NCI-H2196 treated with DMSO at 0.1 percent for 48 hours (cell line): ENCODE results near the gene HEXB.

Experiments
- DNase-seq: peaks from one replicate; lab custom pipeline; 2025; ENCODE audit not compliant: unreplicated experiment; lab: John Stamatoyannopoulos, UW

The HEXB gene

DNA sequence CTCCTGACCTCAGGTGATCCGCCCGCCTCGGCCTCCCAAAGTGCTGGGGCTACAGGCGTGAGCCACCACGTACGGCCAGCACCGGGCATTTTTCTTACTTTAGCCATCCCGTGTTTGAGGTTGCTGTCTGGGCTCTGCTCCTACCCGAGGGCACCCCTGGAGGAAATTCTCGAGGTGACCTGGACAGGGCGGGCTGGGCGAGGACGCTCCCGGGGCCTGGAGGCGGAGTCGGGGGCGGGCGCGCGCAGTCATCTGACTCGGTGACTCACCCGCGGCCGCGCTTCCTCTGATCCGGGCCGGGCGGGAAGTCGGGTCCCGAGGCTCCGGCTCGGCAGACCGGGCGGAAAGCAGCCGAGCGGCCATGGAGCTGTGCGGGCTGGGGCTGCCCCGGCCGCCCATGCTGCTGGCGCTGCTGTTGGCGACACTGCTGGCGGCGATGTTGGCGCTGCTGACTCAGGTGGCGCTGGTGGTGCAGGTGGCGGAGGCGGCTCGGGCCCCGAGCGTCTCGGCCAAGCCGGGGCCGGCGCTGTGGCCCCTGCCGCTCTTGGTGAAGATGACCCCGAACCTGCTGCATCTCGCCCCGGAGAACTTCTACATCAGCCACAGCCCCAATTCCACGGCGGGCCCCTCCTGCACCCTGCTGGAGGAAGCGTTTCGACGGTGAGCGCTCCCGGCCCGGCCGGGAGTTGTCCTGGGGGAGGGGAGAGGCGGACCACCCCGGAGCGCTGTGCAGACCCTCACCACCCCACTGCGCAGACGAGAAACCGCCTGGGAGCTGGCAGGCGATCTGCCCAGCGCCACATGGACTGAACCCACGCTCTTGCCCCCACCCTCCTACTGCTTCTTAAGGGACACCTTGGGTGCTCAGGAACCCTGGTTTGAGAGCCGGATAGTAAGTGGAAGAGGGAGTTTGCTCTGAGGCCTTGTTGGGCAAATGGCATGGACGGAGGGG is at the start of gene HEXB:
HEXB (plus strand) TSS at position 334 of the 952 bp plus-strand sequence; CDS start at position 362, 28 bp downstream.
- DNase-seq: peak; percentile 26

DNA sequence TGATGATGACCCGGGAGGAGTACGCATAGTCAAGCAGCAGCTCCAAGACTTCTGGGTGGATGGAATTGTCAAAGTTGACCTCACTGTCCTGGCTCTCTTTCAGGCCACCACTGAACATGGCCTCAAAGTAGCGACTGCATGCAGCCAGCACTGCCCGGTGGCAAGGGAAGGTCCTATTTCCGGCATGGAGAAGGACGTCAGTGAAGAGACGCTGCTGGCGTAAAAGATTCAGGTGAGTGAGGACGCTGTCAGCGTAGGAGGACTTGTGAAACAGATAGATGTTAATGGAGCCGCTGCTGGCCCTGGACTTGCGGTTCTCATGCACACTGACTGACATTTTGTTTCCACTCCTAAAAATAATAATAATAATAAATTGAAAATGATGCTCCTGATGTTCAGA is 48.9 kb upstream of the HEXB start:
- no peak for DNase-seq

DNA sequence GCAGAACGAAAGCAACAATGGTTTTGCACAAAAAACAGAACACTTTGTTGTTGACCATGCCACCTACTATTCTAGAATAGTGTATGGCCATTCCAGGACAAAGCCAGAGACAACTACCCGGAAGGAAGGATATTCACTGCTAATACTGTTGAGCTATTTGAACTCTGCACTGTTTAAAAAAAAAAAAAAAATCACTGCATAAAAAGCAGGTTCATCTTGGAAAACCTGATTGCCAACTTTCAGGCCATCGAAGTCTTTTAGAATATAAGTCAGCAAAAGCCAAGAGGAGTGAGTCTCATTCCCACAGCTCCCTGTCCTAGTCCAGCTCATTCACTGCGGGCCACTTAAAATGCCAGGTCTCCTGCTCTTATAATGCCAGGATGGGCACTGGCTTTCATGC is 48.5 kb upstream of the HEXB start:
- no peak for DNase-seq

DNA sequence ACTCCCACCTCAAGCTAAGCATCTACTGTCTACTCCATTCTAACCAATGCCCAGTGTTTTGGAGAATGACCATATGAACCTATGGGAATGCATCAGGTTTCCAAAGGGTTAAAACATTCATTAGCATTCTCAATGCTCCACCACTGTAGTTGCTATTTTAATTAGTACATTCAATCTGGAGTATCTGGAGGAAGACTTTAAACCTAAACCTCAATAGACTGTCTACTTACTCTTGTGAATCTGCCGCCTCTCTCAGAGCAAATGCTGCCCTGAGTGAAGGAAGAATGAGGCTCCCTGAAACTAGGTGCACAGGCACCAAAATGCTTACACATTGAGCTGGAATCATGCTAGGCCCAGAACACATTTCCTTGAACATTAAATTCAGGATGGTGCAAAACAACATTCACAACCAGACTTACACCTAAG is 46.5 kb upstream of the HEXB start:
- DNase-seq: no peak

DNA sequence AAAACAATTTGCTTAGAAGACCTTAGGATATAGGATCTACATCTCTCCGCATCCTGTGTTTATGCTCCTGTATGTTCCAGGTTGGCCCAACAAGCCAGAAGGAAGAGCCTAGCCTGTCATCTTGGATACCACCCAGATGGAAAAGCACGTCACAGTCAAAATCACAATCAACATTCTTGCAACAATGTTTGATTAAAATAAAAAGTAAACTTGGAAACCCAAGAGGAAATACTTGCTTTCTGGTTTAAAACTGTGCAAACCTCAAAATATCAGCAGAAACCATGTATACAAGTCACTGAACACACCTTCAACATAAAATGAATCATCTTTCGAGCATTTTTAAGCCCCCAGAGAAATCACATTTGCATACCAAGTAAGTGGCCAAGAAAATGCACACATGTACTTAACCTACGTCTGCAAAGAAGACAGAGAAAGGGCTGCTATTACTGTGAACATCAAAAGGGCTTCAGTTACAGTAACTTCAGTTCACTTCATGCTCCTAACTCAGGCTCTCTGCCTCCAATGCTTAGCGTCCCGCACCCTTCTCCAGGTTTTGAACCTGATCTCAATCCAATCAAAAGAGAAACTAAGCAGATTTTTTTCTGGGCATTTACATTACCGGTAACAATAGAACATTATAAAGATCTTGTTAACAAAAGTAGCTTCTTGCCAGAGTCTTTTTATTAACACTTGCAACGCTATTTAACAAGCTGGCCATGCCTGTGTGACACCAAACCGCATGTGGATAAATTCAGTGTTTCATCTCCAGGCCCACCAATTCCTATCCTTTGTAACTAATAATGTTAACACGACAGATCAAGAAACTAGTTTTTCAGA is 45.8 kb upstream of the HEXB start:
- DNase-seq: no peak

DNA sequence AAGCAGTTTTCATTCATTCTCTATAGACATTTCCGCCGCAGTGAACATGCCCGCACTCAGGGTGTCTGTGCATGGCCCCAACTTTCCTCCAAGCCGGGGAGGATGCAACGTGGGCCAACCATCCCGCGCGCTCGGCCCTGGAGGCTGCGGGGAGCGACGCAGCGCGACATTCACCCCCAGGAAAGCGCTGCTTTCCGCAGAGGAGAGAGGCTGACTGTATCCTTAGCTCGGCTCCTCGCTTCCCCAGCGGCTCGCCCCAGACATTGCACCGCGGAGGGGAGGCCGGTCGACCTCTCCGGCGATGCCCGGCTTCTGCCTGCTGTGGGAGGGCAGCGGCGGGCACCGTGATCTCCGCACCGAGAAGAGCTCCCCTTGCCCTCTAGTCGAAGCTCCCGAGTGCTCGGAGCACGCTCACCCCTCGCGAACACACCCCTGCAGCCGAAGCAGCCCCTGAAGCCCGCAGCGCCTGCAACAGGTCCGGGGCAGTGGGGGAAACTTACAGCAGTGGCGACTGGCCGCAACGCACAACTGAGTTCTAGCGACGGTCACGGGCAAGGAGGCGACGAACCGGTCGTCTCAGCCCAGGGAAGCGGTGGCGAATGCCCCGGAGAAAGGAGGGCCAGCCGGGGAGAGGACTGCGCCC is 45.1 kb upstream of the HEXB start:
- no peak for DNase-seq

DNA sequence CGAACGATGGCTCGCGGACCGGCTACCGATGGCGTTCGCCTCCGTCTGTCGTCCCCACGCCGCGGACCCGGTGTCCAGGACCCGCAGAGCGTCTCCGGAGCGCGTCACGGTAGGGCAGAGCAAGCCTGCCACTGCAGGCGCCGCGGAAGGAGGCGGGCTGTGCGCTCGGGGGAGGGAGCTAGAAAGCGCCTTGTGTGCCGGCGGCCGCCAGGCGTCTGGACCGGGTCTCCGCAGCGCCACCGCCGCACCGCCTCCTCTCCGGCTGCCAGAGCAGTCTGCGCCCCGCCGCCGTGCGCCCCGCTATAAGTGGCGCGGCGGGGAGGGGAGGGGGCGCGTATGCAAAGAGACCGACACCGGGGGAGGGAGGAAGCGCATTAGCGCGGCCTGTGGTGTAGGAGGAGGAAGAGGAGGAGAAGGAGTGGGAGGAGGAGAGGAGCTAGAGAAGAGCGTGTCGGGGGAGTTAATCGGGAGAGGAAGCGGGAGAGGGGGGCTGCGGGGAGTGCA is 44.5 kb upstream of the HEXB start, which contains the start of gene ENC1:
ENC1 (minus strand) TSS at position 279 of the 504 bp plus-strand sequence. CDS start 4,243 bp downstream, outside the sequence.
- DNase-seq: no peak

DNA sequence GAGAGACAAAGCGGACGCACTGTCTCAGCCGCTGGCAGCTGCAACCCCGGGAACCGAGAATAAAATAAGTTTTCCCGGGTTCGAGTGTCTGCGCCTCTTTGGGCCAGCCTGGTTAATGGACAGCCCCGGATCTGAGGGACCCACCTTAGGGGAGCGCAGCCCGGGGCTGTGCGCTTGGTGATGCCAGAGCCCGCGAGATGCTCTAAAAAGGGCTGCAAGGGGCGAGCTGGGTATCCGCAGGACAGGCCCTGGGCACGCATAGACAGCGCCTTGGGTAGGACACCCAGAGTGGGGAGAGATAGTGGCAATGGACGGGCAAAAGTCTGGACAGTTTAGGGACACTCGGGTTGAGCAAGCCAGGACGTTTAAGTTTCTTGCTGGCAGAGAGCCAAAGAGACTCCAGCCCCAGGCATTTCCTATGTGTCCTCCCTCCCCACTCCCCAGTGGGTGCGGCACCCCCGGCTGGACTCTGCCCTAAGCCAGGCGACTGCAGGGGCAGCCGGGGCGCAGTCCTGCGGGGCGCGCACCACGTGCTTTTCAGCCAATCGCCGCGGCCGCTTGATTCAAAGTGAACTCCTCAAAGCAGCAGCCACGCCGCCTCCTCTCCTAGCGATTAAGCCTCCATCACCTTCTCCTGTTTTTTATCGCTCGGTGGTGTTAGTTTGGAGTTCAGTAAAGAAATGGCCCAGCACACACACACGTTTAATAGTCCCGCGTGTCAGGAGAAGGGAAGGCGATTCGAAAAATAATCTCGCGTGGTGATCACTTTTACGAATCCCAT is 43.9 kb upstream of the HEXB start:
- no peak for DNase-seq

DNA sequence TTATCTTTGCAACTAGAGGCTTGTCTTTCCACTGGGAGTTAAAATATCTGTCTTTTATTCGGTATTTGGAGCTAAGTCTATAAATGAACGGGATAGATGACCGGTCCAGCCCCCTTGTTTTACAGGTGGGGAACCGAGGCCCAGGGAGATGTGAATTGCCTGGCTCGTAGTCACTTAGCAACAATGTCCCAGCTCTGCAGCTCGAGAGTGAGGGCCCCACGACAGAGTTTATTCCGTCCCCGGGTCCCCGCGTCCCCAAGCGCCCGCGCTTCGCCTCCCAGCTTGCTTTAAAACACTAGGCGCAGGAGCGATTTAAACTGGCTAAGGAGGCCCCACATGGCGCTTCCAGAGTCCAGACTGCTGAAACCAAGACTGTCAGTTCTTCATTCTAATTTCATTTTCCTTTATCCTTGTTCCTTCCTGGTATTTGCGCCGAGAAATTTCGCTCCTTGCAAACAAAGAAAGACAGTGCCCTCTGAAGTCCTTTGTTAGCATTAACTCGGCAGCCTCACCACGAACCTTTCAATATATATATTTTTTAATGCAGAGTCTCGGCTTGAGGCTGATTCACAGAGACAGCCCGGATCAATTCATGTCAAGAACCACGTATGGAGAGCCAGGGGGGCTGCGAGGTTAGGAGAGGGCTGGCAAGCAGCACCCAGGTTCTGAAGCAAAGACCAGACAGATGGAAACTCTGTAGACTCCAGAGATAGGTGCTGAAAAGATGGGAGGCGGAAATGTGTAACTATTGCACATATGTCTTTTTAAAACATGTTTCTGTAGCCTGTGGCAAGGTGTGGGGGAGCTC is 43.1 kb upstream of the HEXB start:
- no peak for DNase-seq

DNA sequence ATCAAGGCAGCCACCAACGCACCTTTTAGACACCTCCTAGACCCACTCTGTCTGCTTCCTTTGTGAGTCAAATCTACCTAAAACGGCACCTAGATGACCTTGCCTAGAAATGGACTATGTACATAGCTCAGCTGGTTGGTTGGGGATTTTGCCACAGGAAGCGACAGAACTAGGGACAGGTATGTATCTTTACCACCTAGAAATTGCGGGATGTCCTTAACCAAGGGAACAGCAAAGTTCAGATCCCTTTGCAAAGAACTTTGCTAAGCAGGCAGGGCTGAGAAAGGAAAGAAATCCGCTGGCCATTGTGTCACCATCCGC is 42.5 kb upstream of the HEXB start:
- no peak for DNase-seq

DNA sequence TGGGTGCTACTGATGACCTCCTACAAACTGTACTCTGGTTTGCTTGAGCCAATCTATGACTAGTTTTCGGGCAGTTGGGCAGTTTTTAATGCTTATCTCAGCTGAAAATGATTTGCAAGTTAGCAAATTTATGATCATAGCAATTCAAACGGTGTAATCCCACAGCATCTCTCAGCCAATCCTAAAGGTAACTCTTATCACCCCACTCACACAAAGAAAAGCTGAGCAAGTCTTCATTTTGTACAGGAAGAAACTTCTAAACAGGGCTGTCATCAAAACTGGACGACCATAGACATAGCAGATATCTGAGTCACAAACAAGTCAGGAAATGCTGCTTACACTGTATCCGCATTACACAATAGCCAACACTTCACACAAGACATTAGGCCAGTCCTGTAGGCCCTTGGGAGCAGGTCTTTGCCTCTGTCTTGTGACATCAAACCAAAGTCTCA is 41.9 kb upstream of the HEXB start:
- no peak for DNase-seq

DNA sequence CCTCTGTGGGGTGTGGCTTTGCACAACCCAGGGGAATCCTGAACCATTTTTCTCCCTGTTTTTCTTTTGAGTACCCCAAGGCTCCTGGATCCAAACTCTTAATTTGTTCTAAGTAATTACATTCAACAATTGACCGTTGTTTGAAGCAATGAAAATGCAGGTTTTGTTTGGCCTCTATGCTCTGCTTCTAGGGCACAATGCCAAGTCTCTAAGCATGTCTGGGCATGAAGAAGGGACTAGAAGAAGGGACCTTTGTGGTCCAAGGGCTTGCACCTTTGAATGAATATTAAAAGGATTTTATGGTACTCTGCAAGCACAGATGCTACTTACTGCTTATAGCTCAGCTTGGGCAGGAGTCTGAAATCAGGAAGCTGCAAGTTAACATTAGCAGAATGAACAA is 37.9 kb upstream of the HEXB start:
- peak; percentile 18 for DNase-seq

DNA sequence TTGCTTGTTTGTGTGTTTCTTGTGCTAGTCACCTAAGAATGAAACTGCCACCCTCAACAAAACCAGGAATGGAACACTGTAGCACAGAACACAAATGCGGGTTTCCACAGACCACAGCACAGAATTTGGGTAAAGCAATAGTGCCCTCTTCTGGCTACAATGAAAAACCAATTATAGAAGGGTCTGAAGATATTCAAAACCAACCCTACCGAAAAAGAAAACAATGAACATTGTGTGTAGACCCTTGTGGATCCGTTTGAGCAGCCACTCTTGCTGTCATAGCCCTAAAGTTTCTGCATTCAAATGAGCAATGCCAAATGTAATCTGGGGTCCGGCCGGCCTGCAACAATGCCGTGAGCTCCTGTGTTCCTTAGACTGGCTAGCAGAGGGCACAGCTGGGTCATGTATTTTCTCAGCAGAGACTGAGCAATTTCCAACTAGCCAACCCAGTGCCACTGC is 36.2 kb upstream of the HEXB start:
- DNase-seq: no peak

DNA sequence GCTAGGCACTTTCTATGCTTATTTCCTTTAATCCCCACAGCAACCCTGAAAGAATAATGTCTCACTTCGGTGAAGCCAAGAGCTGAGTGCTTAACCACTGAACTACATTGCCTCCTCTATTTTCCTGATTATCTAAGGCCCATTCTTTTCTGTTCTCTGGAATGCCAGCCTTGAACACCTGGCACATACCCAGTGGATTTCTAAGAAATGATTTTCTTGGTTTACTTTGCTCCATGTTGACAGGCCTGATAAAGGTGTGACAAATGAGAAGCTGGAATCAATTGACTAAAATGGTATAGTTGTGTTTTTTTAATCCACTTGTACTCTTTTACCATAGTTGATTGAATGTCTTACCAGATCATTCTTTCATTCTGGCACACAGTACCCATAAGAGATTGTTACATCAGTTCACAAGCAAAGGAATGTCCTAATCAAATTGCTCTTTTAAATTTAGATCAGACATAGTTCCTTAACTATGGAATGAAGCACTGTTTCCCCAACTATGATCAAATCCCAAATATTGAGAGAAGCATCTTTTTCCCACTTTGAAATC is 35.5 kb upstream of the HEXB start:
- no peak for DNase-seq

DNA sequence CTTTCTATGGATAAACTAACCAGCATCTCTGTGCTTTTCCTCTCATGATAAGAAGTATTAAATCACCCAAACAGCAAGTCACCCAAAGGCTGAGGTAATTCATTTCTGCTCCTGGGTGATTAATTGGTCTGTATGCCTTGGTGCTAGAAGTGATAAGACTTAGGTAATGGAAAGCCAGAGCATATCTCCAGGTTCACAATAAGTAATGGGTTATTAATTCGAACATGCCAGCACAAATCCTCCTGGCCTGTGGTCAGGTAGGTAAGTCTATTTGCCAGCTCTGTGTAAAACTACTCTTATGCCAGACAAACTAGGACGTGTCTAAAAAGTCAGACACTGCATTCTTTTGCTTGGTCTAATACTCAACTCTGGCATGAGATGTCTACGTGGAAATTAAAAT is 33.3 kb upstream of the HEXB start:
- no peak for DNase-seq

DNA sequence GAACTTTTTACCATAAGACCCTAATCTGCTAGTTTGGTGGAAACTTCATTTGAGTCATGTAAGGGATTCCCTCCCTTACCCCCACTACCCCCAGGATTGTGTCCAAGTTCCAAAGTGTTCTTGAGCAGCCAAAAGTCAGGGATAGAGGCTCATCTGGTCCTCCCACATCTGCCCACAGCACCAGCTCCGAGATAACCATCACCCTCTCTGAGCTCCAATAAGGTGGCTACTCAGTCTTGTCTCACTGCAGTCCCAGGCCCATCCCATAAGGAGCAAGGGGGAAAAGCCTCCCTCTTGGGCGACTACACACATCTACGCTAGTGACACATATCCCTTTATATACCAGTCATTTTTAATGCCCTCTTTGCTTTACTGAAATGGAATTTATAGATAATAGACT is 32.5 kb upstream of the HEXB start:
- no peak for DNase-seq

DNA sequence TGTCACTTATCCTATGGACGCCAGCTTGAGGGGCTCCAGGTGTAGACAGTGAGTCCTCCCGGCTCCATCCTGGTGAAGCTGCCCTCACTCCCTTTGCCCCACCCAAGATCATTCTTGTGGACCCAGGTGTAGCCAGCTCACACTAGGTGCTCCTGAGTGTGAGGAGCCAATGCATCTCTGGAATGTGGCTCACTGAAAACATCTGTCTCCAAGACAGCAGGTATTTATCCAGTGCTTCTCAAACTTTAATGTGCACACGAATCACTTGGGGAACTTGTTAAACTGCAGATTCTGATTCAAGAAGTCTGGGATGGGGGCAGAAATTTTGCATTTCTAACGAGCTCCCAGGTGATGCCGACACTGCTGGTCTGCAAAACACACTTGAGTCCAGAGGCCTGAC is 31.0 kb upstream of the HEXB start:
- no peak for DNase-seq

DNA sequence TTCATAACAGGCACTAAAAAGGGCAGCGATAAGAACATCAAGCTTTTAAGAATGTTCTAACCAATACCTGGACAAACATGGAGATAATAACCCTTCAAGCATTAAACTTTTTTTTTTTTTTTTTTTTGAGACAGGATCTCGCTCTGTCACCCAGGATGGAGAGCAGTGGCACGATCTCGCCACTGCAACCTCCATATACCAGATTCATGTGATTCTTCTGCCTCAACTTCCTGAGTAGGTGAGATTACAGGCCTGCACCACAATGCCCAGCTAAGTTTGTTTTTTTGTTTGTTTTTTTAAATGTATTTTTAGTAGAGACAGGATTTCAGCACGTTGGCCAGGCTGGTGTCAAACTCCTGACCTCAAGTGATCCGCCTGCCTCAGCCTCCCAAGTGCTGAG is 29.8 kb upstream of the HEXB start:
- no peak for DNase-seq

DNA sequence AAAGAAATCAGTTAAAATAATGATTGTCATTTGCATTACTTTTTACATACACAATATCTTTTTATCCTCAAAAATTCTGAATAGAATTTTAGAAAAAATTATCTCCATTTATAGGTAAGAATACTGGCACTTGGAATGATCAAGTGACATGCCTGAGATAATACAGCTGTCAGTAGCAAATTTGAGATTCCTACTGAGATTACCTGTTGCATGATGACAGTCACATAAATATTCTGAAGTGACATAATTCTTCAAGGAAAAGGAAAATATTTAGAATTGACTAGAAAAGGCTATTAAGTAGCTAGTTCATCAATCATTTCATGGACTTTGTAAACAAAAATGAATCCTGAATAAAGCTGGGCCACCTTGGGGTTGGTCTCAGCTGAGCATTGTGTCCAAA is 29.3 kb upstream of the HEXB start:
- no peak for DNase-seq
